Muscle of leg (tissue), 11 donors: ENCODE data around the gene ANKH. TPM values are rescaled to one million over a fixed set of nuclear protein-coding genes. Genes with fewer than 3 reads are reported as not detected.

Experiments used
- DNase-seq: peaks from one replicate; pipeline ENCODE4 v3.0.0; 2013
- H3K27ac ChIP-seq: one replicate; pipeline ENCODE4 v1.5.1; 2013; ENCODE audit warnings: mild to moderate bottlenecking, low read length, control low read depth
- H3K27me3 ChIP-seq: one replicate; pipeline ENCODE4 v1.6.1; 2013; ENCODE audit warnings: low read length; ENCODE audit not compliant: control insufficient read depth, insufficient read depth
- H3K36me3 ChIP-seq: one replicate; pipeline ENCODE4 v1.6.1; 2013; ENCODE audit warnings: low read length; ENCODE audit not compliant: control insufficient read depth, insufficient read depth
- H3K4me1 ChIP-seq: one replicate; pipeline ENCODE4 v1.6.1; 2013; ENCODE audit warnings: low read length; ENCODE audit not compliant: control insufficient read depth, insufficient read depth
- H3K4me3 ChIP-seq: one replicate; pipeline ENCODE4 v1.5.1; 2013; ENCODE audit warnings: low read length, control low read depth
- H3K9me3 ChIP-seq: replicated peaks from 2 replicates; pipeline ENCODE4 v1.6.1; 2013; ENCODE audit warnings: low read depth, low read length; ENCODE audit not compliant: control insufficient read depth
- WGBS: methylation state at CpG from one replicate; pipeline ENCODE4 v1.1.5; 2013; ENCODE audit warnings: missing lambda C conversion rate; ENCODE audit not compliant: insufficient coverage; 5-methylcytosine and 5-hydroxymethylcytosine counted together
- polyA plus RNA-seq, 8 donors: library from polyadenylated mRNA; unstranded; fragments of 120-200 nt; gene quantifications; one replicate each; pipeline versions ENCODE4 v1.2.1 to v1.2.3, GENCODE V29; 2013; ENCODE audit warnings: inconsistent platforms in 1 of 8, low replicate concordance in 1 of 8; ENCODE audit not compliant: insufficient read length in 8 of 8, insufficient read depth in 1 of 8
- total RNA-seq: library from RNA; stranded (reverse); fragments of 120-200 nt; gene quantifications from one replicate; pipeline ENCODE4 v1.2.4, GENCODE V29; 2013

The ANKH gene
- total and polyA plus RNA-seq, 9 donors: 14.8 to 22.2 (median 16.8) TPM

DNA sequence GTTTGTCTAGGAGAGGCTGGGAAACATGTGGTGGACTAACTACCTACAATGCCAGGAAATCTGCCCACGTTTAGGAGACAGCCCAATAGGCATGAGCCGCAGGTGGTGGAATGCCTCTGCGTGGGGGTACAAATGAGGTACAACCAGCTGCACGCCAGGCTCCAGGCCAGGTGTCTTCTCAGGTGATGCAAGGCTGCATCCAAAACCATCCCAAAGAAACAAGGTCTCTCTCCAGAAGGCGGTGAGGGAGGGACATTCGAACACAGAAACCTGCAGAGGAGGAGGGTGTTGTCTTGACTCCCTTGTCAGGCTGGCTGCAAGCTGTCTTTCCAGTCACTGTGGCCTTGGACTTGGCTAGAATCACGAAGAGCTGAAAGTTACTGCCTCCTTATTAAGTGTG is 11.6 kb downstream of the ANKH start:
- H3K27ac ChIP-seq: no peak overlapping the region
- peaks cover under 1% of the 10 kb centered on the region for H3K4me1 ChIP-seq
- H3K4me3 ChIP-seq: no peak overlapping the region
- 92% methylated on average over 5 of the region's 7 CpGs for WGBS
- no peak for DNase-seq
- no peaks in the 10 kb centered on the region for H3K36me3 ChIP-seq
- no peaks in the 10 kb centered on the region for H3K27me3 ChIP-seq
- H3K9me3 ChIP-seq: no peaks in the 10 kb centered on the region

DNA sequence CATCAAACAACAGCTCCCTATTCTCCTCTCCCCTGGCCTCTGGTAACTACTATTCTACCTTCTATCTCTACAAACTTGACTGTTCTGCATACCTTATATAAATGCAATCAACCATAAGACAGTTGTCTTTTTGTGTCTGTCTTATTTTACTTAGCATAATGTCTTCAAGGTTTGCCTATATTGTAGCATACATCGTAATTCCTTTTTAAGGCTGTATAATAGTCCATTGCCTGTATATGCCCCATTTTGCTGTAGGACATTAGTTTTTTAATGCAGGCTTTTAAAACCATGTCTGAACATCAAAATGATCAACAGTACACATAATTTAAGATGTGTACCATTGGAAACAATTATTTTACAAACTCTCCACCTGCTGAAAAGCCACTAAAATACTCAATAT is 12.4 kb downstream of the ANKH start:
- no peak for DNase-seq
- Histone ChIP-seq H3K4me1 (peaks cover 5% of the 10 kb centered on the region), H3K36me3 (no peaks in the 10 kb centered on the region), H3K27ac (no peak overlapping the region), H3K9me3 (no peaks in the 10 kb centered on the region), H3K27me3 (no peaks in the 10 kb centered on the region), H3K4me3 (no peak overlapping the region)
- WGBS: no CpG with 5 or more reads among the region's 1 CpG

DNA sequence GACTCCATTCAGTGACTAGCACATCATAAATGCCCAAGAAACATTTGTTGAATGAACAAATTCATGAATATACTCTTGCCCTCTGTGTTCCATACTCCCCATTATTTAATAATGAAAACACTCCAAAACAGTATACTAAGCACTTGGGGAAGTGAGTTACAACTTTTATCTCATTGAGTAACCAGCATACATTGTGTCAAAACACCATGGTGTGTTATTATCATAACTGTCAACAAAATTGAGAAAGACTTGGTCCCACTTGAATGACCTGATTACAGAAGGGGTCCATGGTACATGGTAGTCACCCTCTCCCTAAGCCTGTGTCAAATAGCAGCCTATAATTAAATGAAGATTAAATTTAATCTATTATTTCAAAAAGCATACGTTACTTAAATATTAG is 16.2 kb downstream of the ANKH start:
- Histone ChIP-seq H3K36me3 (no peaks in the 10 kb centered on the region), H3K9me3 (no peaks in the 10 kb centered on the region), H3K4me1 (peaks cover 5% of the 10 kb centered on the region), H3K27me3 (no peaks in the 10 kb centered on the region), H3K4me3 (no peak overlapping the region), H3K27ac (no peak overlapping the region)
- no peak for DNase-seq
- no CpG with 5 or more reads among the region's 1 CpG for WGBS

DNA sequence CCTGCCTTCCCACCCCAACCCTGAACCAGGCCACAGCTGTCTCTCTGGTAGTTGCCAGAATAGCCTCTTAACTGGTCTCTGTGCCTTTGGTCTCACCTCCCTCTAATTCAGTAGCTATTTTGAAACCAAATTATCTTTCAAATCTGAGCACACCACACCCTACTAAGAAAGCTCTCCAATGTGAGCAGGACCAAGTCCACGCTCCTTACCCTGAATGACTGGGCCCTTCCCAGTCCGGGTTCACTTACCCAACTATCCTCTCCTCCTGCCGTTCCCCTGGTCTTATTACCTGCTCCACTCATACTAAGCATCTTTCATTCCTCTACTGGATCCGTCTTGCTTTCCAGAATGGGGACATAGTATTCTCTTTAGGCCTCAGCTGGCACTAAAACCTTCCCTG is 16.8 kb downstream of the ANKH start:
- no peaks in the 10 kb centered on the region for H3K9me3 ChIP-seq
- no peak overlapping the region for H3K27ac ChIP-seq
- H3K36me3 ChIP-seq: no peaks in the 10 kb centered on the region
- H3K27me3 ChIP-seq: no peaks in the 10 kb centered on the region
- H3K4me1 ChIP-seq: peaks cover 5% of the 10 kb centered on the region
- H3K4me3 ChIP-seq: no peak overlapping the region
- 92% methylated on average over 4 of the region's 4 CpGs for WGBS
- DNase-seq: no peak

DNA sequence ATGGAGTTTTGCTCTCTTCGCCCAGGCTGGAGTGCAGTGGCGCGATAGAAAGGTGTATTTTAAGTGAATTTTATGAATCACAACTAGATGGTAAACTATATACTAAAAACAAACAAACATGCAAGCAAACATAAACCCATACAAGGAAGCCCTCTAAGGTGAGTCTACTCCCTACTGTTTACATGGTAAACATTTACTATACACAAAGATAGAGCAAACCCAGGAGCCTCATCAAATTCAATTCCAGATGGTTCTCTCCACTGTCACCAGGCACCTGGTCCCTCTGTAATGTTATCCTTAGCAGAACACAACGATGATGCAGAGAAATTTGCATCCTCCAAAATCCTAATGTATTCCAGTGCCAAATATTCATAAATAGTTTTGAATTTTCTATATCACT is 17.9 kb downstream of the ANKH start:
- H3K36me3 ChIP-seq: no peaks in the 10 kb centered on the region
- H3K9me3 ChIP-seq: no peaks in the 10 kb centered on the region
- no CpG with 5 or more reads among the region's 4 CpGs for WGBS
- H3K27ac ChIP-seq: no peak overlapping the region
- no peak for DNase-seq
- no peaks in the 10 kb centered on the region for H3K27me3 ChIP-seq
- no peak overlapping the region for H3K4me3 ChIP-seq
- H3K4me1 ChIP-seq: peaks cover 5% of the 10 kb centered on the region

DNA sequence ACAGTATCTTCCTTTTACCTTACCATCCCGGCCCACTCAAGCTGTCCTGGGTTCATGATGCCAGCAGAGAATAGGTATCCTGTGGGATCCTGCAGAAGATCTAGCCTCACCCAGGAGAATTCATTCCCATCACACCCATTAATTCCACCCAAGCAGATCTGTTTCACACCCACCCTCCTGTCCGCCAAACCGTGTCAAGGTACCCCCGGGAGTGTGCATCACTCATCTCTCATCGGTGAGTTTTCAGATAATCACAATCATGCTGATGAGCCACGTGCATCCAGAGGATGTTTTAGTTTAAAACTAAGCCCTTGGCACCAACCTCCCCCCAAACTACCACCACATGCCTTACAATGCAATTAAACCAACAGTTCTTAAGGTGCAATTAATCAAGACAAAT is 18.8 kb downstream of the ANKH start:
- Histone ChIP-seq H3K27me3 (no peaks in the 10 kb centered on the region), H3K27ac (no peak overlapping the region), H3K36me3 (no peaks in the 10 kb centered on the region), H3K4me1 (peaks cover 5% of the 10 kb centered on the region), H3K4me3 (no peak overlapping the region), H3K9me3 (no peaks in the 10 kb centered on the region)
- 77% methylated on average over 5 of the region's 6 CpGs for WGBS
- no peak for DNase-seq

DNA sequence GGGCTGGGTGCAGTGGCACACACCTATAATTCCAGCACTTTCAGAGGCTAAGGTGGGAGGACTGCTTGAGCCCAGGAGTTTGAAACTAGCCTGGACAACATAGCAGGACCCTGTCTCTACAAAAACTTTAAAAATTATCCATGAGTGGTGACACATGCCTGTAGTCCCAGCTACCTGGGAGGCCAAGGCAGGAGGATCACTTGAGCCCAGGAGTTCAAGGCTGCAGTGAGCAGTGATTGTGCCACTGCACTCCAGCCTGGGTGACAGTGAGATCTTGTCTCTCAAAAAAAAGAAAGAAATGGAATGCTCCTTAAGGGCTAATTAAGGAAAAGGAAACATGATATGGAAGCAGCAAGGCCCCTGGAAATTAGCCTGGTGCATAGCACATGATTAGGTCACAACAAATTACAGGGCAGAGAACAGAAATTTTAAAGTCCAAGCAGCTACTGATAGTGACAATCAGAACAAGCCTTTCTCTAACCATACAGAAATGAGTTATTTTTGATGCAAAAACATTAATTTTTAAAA is 19.5 kb downstream of the ANKH start:
- Histone ChIP-seq H3K36me3 (no peaks in the 10 kb centered on the region), H3K27me3 (no peaks in the 10 kb centered on the region), H3K4me3 (no peak overlapping the region), H3K4me1 (peaks cover 5% of the 10 kb centered on the region), H3K27ac (no peak overlapping the region), H3K9me3 (no peaks in the 10 kb centered on the region)
- no peak for DNase-seq

DNA sequence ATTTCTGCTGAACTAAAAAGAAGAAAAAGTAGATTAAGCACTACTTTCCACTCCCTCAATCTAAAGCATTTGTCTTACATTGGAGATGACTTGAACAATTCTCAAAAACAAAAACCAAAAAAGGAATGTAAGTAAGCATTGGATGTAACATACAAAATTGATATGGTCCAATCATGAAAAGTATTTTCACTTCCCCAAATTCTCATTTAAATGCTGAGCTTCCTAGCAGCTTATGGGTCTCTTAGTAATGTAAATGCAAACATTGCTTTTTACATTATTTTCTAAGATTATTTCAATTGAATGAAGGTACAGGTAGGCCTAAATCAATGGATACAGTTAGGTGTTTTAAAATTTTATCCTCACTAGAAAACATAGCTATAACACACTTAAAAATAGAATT is 20.0 kb downstream of the ANKH start:
- no peaks in the 10 kb centered on the region for H3K36me3 ChIP-seq
- H3K27me3 ChIP-seq: no peaks in the 10 kb centered on the region
- no peak overlapping the region for H3K27ac ChIP-seq
- DNase-seq: no peak
- peaks cover 5% of the 10 kb centered on the region for H3K4me1 ChIP-seq
- H3K4me3 ChIP-seq: no peak overlapping the region
- no peaks in the 10 kb centered on the region for H3K9me3 ChIP-seq

DNA sequence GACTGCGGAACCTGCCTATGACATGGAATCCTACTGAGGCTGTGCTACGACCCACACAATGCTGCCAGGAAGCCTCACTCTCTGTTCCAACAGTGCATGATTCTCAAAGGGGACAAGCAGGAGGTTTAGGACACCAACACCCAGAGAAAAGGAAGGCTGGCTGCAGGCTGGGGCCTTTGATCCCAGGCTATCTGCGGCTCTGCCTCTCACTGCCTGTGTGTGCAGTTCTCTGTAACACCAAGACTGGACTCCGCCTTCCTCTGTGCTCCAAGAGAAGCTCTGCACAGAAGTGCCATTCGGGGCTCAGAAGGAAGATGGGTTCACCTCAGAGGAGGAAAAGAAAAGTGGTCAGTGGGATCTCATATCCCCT is 20.5 kb downstream of the ANKH start:
- Histone ChIP-seq H3K27ac (no peak overlapping the region), H3K4me3 (no peak overlapping the region), H3K27me3 (no peaks in the 10 kb centered on the region), H3K4me1 (peaks cover 5% of the 10 kb centered on the region), H3K36me3 (no peaks in the 10 kb centered on the region), H3K9me3 (no peaks in the 10 kb centered on the region)
- no peak for DNase-seq
- WGBS: 50% methylated on average over 1 of the region's 5 CpGs

DNA sequence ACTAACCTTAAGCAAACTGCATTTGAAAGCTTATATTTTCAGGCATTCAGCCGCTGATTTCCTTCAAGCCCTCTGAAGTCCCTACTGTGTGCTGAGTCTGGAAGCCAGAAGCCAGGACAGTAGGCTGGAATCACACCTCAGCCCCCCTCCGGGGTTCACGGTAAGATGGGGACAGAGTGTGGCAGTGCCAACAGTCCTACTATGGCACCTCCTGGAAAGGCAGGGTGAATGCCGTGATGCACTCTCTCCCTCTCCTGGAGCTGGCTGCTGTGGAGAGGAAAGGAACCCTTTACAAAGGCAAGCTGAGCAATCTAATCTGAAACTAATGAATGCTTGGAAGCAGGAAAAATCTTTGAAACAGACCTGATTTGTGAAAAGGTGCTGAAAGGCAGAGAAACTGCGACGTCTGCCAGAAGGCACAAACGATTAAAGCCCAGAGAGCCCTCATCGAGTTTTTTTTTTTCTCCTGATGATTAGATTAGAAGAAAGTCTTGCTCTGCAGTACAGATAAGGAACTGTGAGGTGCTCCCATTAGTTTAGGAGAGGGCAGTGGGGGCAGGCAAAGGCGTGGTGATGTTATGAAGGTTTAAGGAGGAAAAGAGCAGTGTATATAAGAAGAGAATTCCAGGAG is 21.0 kb downstream of the ANKH start:
- Histone ChIP-seq H3K27ac (no peak overlapping the region), H3K27me3 (no peaks in the 10 kb centered on the region), H3K4me3 (no peak overlapping the region), H3K4me1 (peaks cover 5% of the 10 kb centered on the region), H3K36me3 (no peaks in the 10 kb centered on the region), H3K9me3 (no peaks in the 10 kb centered on the region)
- no peak for DNase-seq
- 56% methylated on average over 9 of the region's 9 CpGs for WGBS
